ENCODE measurements around the gene MEF2C.

Gene MEF2C

GRCh38 chr5:88734191-88734640 is 148.8 kb downstream of the MEF2C start:
- DNase-seq = no peak
- intact Hi-C loops (cut with DNase I) = loop anchor here (5.0 to 10.0 kb wide), 2 partner anchors 151 to 1453 kb away; partner anchors contain the start of gene MEF2C

GRCh38 chr5:88732862-88733261 is 150.1 kb downstream of the MEF2C start:
- no peak for DNase-seq
- intact Hi-C loops (cut with DNase I) = loop anchor here (5.0 to 10.0 kb wide), 2 partner anchors 152 to 1454 kb away; partner anchors contain the start of gene MEF2C

- intact Hi-C loops (cut with DNase I) = loop anchor here (5.0 to 10.0 kb wide), 2 partner anchors 153 to 1455 kb away; partner anchors contain the start of gene MEF2C
- peak in 7 of 10 donors; percentile 19 to 85 (median 37) for DNase-seq
Observed at GRCh38 chr5:88732181-88732633, 150.8 kb downstream of the MEF2C start.

GRCh38 chr5:88729829-88730182 is 153.2 kb downstream of the MEF2C start:
- DNase-seq = no peak
- intact Hi-C loops (cut with DNase I) = loop anchor here (2.0 to 10.0 kb wide), 5 partner anchors 155 to 1802 kb away; partner anchors contain the start of gene MEF2C

GRCh38 chr5:88729084-88729828 is 153.7 kb downstream of the MEF2C start:
- intact Hi-C loops (cut with DNase I) = loop anchor here (2.0 to 10.0 kb wide), 3 partner anchors 1536 to 1803 kb away; no protein-coding TSS in a partner anchor
- DNase-seq = peak in 7 of 10 donors; percentile 47 to 80 (median 60)

- DNase-seq = no peak
- intact Hi-C loops (cut with DNase I) = loop anchor here (2.0 to 10.0 kb wide), 3 partner anchors 1537 to 1804 kb away; no protein-coding TSS in a partner anchor
Observed at GRCh38 chr5:88727705-88728313, 155.2 kb downstream of the MEF2C start.

GRCh38 chr5:88725454-88725853 is 157.5 kb downstream of the MEF2C start:
- DNase-seq = no peak
- intact Hi-C loops (cut with DNase I) = loop anchor here (5.0 to 10.0 kb wide), 2 partner anchors 1659 to 1807 kb away; no protein-coding TSS in a partner anchor

- intact Hi-C loops (cut with DNase I) = loop anchor here (5.0 to 10.0 kb wide), 2 partner anchors 942 to 1661 kb away; no protein-coding TSS in a partner anchor
- no peak for DNase-seq
Observed at GRCh38 chr5:88724201-88724600, 158.8 kb downstream of the MEF2C start.

GRCh38 chr5:88722546-88723073 is 160.4 kb downstream of the MEF2C start:
- peak in 4 of 10 donors; percentile 18 to 83 (median 74) for DNase-seq
- intact Hi-C loops (cut with DNase I) = loop anchor here (5.0 to 10.0 kb wide), 2 partner anchors 940 to 1662 kb away; no protein-coding TSS in a partner anchor

GRCh38 chr5:88719434-88719833 is 163.6 kb downstream of the MEF2C start:
- no peak for DNase-seq
- intact Hi-C loops (cut with DNase I) = no loop called here

GRCh38 chr5:88718736-88719135 is 164.2 kb downstream of the MEF2C start:
- no peak for DNase-seq
- intact Hi-C loops (cut with DNase I) = no loop called here

GRCh38 chr5:88716101-88716500 is 166.9 kb downstream of the MEF2C start:
- no peak for DNase-seq
- intact Hi-C loops (cut with DNase I) = no loop called here

GRCh38 chr5:88715503-88715902 is 167.5 kb downstream of the MEF2C start:
- intact Hi-C loops (cut with DNase I) = no loop called here
- no peak for DNase-seq

- intact Hi-C loops (cut with DNase I) = no loop called here
- DNase-seq = no peak
Observed at GRCh38 chr5:88713818-88714217, 169.2 kb downstream of the MEF2C start.

GRCh38 chr5:88708682-88709398 is 174.1 kb downstream of the MEF2C start:
- no peak for DNase-seq
- intact Hi-C loops (cut with DNase I) = no loop called here

GRCh38 chr5:88708021-88708420 is 175.0 kb downstream of the MEF2C start:
- no peak for DNase-seq
- intact Hi-C loops (cut with DNase I) = no loop called here

- intact Hi-C loops (cut with DNase I) = no loop called here
Observed at GRCh38 chr5:88707216-88707965, 175.6 kb downstream of the MEF2C start.

GRCh38 chr5:88702332-88702731 is 180.7 kb downstream of the MEF2C start:
- intact Hi-C loops (cut with DNase I) = no loop called here
- no peak for DNase-seq

More at GRCh38 chr5:88707216-88707965, 175.6 kb downstream of the MEF2C start:
- no peak for DNase-seq

- intact Hi-C loops (cut with DNase I) = no loop called here
- DNase-seq = no peak
Observed at GRCh38 chr5:88700121-88700520, 182.9 kb downstream of the MEF2C start.
